ENCODE results near the gene INPP5A. TPM values are rescaled to one million over a fixed set of nuclear protein-coding genes. Genes with fewer than 3 reads are reported as not detected.

Gene INPP5A
- total and polyA plus RNA-seq, 10 of the 15 experiments (the other 5 are each of a cell fraction or from before 2014, with no cell fraction given) = 0.52 to 15.0 (median 6.3) TPM

DNA sequence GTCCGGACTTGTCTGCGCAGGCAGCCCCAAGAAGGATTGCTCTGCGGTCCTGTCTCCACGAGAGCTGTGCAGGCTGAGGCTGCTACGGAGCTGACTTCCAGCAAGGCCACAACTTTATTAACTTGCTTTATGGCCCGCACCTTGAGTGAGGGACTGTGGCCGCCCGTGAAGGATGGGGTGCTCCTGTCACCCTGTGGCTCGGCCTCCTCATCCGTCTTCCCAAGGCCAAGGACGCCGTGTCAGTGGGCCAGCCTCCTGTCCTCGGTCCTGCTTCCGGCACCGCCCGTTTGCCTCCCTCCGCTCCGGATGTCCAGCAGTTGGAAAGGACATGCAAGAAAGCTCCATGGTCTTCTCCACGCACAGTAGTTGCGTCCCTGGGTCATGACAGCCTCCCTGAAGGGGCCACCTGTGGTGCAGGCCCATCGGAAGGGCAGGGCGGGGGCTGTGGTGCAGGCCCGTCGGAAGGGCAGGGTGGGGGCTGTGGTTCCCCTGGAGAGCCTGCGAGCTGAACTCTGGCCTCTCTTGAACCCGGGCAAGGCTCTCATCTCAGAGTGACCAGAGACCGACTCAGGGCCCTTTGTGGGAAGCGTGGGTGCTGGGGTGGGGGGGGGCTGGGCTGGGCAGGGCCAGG is 161.3 kb downstream of the INPP5A start:
- Histone ChIP-seq H3K4me1 (ENCODE audit: control insufficient read depth, insufficient read depth, low read length) (no peaks in the 10 kb centered on the region), H3K27ac (ENCODE audit: control insufficient read depth, insufficient read depth) (no peak overlapping the region), H4K20me1 (ENCODE audit: control insufficient read depth, insufficient read depth) (no peaks in the 10 kb centered on the region), H3K4me2 (ENCODE audit: control insufficient read depth, insufficient read depth) (no peak overlapping the region), H3K36me3 (ENCODE audit: control insufficient read depth in 2 of 2, insufficient read depth in 2 of 2, low read length in 1 of 2) (peaks cover 0 to 2% of the 10 kb centered on the region in 2 experiments; a peak in 2 of 4 replicates), H3K27me3 (replicated peaks in 1 of 2; ENCODE audit: control insufficient read depth in 2 of 2, insufficient read depth in 2 of 2, low read length in 1 of 2) (no peaks in the 10 kb centered on the region), H3K79me2 (ENCODE audit: control insufficient read depth, insufficient read depth, low read length) (no peaks in the 10 kb centered on the region), H3K9me3 (replicated peaks; ENCODE audit: control insufficient read depth, insufficient read depth, low read length) (no peaks in the 10 kb centered on the region; the same call in 2 of the 3 replicates), H3K4me3 (no peak overlapping the region), H2AFZ (ENCODE audit: control insufficient read depth, low read depth, low read length) (no peak overlapping the region), H3K9ac (ENCODE audit: control insufficient read depth, insufficient read depth, low read length) (no peak overlapping the region)
- 97% methylated on average over 23 of the region's 28 CpGs for WGBS (ENCODE audit: insufficient coverage, insufficient replicate concordance, low lambda C conversion rate, missing lambda C conversion rate)
- intact Hi-C loops (cut with micrococcal nuclease; ENCODE audit: unreplicated experiment) (no loop called here), in situ Hi-C loops (cut with MboI) (no loop called here)
- ChIA-PET SMC1A (ENCODE audit: uncharacterized antibody, unreplicated experiment) (no interaction called here), RAD21 (ENCODE audit: unreplicated experiment) (no interaction called here), POLR2A (no interaction called here), CTCF (no interaction called here)
- BruUV-seq (replicated peaks) = no TSS peak
- TF ChIP-seq YY1 (IDR thresholded peaks at IDR 0.05; ENCODE audit: low read depth, low read length) (no peak), HCFC1 (IDR thresholded peaks at IDR 0.05; ENCODE audit: low read length) (no peak), NBN (IDR thresholded peaks at IDR 0.05) (no peak), CHD1 (IDR thresholded peaks at IDR 0.05; ENCODE audit: low read depth, low read length) (no peak), MYC (IDR thresholded peaks at IDR 0.05; ENCODE audit: insufficient read depth, insufficient read length, insufficient replicate concordance, low read length, severe bottlenecking) (no peak), RELA (IDR thresholded peaks at IDR 0.05; ENCODE audit: borderline replicate concordance, partially characterized antibody) (no peak), MYB (IDR thresholded peaks at IDR 0.05; ENCODE audit: borderline replicate concordance, low read depth, low read length) (no peak)
- TF ChIP-seq, protein P1, sequence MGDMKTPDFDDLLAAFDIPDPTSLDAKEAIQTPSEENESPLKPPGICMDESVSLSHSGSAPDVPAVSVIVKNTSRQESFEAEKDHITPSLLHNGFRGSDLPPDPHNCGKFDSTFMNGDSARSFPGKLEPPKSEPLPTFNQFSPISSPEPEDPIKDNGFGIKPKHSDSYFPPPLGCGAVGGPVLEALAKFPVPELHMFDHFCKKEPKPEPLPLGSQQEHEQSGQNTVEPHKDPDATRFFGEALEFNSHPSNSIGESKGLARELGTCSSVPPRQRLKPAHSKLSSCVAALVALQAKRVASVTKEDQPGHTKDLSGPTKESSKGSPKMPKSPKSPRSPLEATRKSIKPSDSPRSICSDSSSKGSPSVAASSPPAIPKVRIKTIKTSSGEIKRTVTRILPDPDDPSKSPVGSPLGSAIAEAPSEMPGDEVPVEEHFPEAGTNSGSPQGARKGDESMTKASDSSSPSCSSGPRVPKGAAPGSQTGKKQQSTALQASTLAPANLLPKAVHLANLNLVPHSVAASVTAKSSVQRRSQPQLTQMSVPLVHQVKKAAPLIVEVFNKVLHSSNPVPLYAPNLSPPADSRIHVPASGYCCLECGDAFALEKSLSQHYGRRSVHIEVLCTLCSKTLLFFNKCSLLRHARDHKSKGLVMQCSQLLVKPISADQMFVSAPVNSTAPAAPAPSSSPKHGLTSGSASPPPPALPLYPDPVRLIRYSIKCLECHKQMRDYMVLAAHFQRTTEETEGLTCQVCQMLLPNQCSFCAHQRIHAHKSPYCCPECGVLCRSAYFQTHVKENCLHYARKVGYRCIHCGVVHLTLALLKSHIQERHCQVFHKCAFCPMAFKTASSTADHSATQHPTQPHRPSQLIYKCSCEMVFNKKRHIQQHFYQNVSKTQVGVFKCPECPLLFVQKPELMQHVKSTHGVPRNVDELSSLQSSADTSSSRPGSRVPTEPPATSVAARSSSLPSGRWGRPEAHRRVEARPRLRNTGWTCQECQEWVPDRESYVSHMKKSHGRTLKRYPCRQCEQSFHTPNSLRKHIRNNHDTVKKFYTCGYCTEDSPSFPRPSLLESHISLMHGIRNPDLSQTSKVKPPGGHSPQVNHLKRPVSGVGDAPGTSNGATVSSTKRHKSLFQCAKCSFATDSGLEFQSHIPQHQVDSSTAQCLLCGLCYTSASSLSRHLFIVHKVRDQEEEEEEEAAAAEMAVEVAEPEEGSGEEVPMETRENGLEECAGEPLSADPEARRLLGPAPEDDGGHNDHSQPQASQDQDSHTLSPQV (IDR thresholded peaks at IDR 0.05) = no peak
- no peak for FAIRE-seq
- no peak for ATAC-seq
- no peak for DNase-seq (ENCODE audit: low read depth, low spot score)

Measured in GM12878 (cell line).